Smooth muscle cell (in vitro differentiated cells): ENCODE measurements around the gene JAK3. TPM values are rescaled to one million over a fixed set of nuclear protein-coding genes. Genes with fewer than 3 reads are reported as not detected.
"Not testable (repeated sequence)": the region's sequence is repeated elsewhere in the genome, so short reads cannot be mapped to it uniquely, and the experiment has no call there.

ENCODE experiments used
- DNase-seq: peaks from one replicate; lab custom pipeline; 2025; ENCODE audit not compliant: unreplicated experiment; lab: John Stamatoyannopoulos, UW
- H2AFZ ChIP-seq: fragments of 200-600 bp; sonication (generic); 2 replicates; pipeline ENCODE4 v1.6.0; 2016; ENCODE audit warnings: antibody characterized with exemption, low read depth, mild to moderate bottlenecking
- H3F3A ChIP-seq: fragments of 200-600 bp; sonication (generic); 2 replicates; pipeline ENCODE4 v1.6.0; 2017; ENCODE audit warnings: antibody characterized with exemption, low read depth
- H3K27ac ChIP-seq: fragments of 200-600 bp; sonication (generic); 2 replicates; pipeline ENCODE4 v1.5.1; 2016; ENCODE audit warnings: low read depth, mild to moderate bottlenecking
- H3K27me3 ChIP-seq: fragments of 200-600 bp; sonication (generic); 2 replicates; pipeline ENCODE4 v1.6.1; 2016; ENCODE audit warnings: low read depth, mild to moderate bottlenecking
- H3K36me3 ChIP-seq: fragments of 200-600 bp; sonication (generic); 2 replicates; pipeline ENCODE4 v1.5.1; 2016; ENCODE audit warnings: low read depth
- H3K4me1 ChIP-seq: fragments of 200-600 bp; sonication (generic); 2 replicates; pipeline ENCODE4 v1.5.1; 2016; ENCODE audit warnings: low read depth
- H3K4me2 ChIP-seq: fragments of 200-600 bp; sonication (generic); 2 replicates; pipeline ENCODE4 v1.6.0; 2016; ENCODE audit warnings: mild to moderate bottlenecking
- H3K4me3 ChIP-seq: fragments of 200-600 bp; sonication (generic); 2 replicates; pipeline ENCODE4 v1.5.1; 2016; ENCODE audit warnings: mild to moderate bottlenecking
- H3K79me2 ChIP-seq: fragments of 200-600 bp; sonication (generic); 2 replicates; pipeline ENCODE4 v1.6.0; 2016; ENCODE audit warnings: low read depth, mild to moderate bottlenecking
- H3K9ac ChIP-seq: fragments of 200-600 bp; sonication (generic); 2 replicates; pipeline ENCODE4 v1.6.0; 2016; ENCODE audit warnings: low read depth
- H3K9me3 ChIP-seq: fragments of 200-600 bp; sonication (generic); replicated peaks from 2 replicates; pipeline ENCODE4 v1.5.1; 2016; ENCODE audit warnings: low read depth
- H4K20me1 ChIP-seq: fragments of 200-600 bp; sonication (generic); 2 replicates; pipeline ENCODE4 v1.6.0; 2016; ENCODE audit warnings: low read depth
- CTCF ChIP-seq: fragments of 200-600 bp; sonication (generic); IDR thresholded peaks from 2 replicates; pipeline ENCODE4 v1.5.1; 2017; ENCODE audit warnings: borderline replicate concordance, mild to moderate bottlenecking, antibody characterized with exemption; ENCODE audit not compliant: insufficient read depth, poor library complexity, severe bottlenecking
- WGBS: methylation state at CpG from one replicate; pipeline ENCODE4 v1.1.7; 2016; ENCODE audit warnings: low lambda C conversion rate; 5-methylcytosine and 5-hydroxymethylcytosine counted together
- polyA plus RNA-seq: library from polyadenylated mRNA; unstranded; fragments of >200 nt; fragmentation: Nextera tagmentation; extraction: Ambion mirVana; gene quantifications from 2 replicates; pipeline ENCODE4 v1.2.1, GENCODE V29; 2016
- total RNA-seq: library from RNA; depleted of rRNA; stranded (reverse); fragments of >200 nt; gene quantifications from 2 replicates; pipeline ENCODE4 v1.2.3, GENCODE V29; 2014

Gene JAK3
- total and polyA plus RNA-seq, 2 experiments from 2014 or later, result 8.8 to 10.7 TPM

DNA sequence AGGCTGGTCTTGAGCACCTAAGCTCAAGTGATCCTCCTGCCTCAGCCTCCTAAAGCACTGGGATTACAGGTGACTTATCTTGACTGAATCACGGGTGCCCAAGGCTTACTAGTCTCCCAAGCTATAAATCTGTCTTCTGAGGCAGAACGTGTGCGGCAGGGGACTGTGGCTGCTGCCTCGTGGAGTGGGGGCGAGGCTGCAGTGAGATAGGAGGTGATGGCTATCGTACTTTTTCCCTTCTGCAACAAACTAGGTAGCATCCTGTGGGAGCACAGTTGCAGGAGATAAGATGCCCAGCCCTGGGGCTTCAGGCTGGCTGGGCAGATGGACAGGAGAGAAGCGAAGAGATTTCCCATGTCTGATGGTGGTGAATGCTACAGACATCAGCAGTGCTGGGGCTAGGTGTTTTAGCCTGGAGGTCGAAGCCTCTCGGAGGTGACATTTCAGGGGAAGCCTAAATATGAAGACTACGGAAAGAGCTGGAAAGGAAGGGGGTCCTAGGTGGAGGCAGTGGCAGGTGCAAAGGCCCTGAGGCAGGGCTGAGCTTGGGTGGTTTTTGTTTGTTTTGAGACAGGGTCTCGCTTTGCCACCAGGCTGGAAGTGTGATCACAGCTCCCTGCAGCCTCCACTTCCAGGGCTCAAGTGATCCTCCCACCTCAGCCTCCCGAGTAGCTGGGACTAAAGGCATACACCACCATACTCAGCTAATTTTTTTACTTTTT is 45.5 kb downstream of the JAK3 start:
- no peaks in the 10 kb centered on the region for H3F3A ChIP-seq
- no peak overlapping the region for H3K9ac ChIP-seq
- H3K4me1 ChIP-seq, result no peaks in the 10 kb centered on the region
- H3K79me2 ChIP-seq, result no peaks in the 10 kb centered on the region
- H3K27me3 ChIP-seq, result no peaks in the 10 kb centered on the region
- H4K20me1 ChIP-seq, result no peaks in the 10 kb centered on the region
- no peak for DNase-seq
- no peak for TF ChIP-seq CTCF
- H2AFZ ChIP-seq, result no peak overlapping the region
- H3K9me3 ChIP-seq, result no peaks in the 10 kb centered on the region
- H3K4me2 ChIP-seq, result no peak overlapping the region
- no peak overlapping the region for H3K27ac ChIP-seq
- no peak overlapping the region for H3K4me3 ChIP-seq
- 78% methylated on average over 12 of the region's 12 CpGs for WGBS
- H3K36me3 ChIP-seq, result no peaks in the 10 kb centered on the region

DNA sequence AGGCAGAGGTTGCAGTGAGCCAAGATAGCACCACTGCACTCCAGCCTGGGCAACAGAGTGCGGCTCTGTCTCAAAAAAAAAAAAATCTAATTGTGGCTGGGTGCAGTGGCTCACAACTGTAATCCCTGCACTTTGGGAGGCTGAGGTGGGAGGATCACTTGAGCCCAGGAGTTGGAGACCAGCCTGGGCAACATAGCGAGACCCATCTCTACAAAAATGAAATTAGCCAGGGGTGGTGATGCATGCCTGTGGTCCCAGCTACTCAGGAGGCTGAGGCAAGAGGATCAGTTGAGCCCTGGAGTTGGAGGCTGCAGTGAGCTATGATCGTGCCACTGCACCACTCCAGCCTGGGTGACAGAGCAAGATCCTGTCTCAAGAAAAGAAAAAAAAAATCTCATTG is 49.2 kb downstream of the JAK3 start:
- H4K20me1 ChIP-seq, H3K36me3 ChIP-seq, H3F3A ChIP-seq, H3K27ac ChIP-seq, H3K9ac ChIP-seq, H3K9me3 ChIP-seq, DNase-seq, H3K4me1 ChIP-seq, H2AFZ ChIP-seq, H3K79me2 ChIP-seq, H3K4me3 ChIP-seq, H3K4me2 ChIP-seq: not testable (repeated sequence)
- 93% methylated on average over 3 of the region's 3 CpGs for WGBS
- H3K27me3 ChIP-seq, result peaks cover 32% of the 10 kb centered on the region

GRCh38 chr19:17797424-17798201 is 50.2 kb downstream of the JAK3 start:
- Histone ChIP-seq H3K79me2 (no peaks in the 10 kb centered on the region), H3K9me3 (no peaks in the 10 kb centered on the region), H3K4me3 (no peak overlapping the region), H4K20me1 (no peaks in the 10 kb centered on the region), H3K27ac (peak overlapping the region; percentile 13), H3K9ac (no peak overlapping the region), H3K27me3 (peaks cover 36% of the 10 kb centered on the region), H3K4me2 (no peak overlapping the region), H2AFZ (no peak overlapping the region), H3F3A (no peaks in the 10 kb centered on the region), H3K4me1 (no peaks in the 10 kb centered on the region), H3K36me3 (no peaks in the 10 kb centered on the region)
- TF ChIP-seq CTCF, result no peak
- DNase-seq, result no peak
- WGBS, result 68% methylated on average over 11 of the region's 11 CpGs

DNA sequence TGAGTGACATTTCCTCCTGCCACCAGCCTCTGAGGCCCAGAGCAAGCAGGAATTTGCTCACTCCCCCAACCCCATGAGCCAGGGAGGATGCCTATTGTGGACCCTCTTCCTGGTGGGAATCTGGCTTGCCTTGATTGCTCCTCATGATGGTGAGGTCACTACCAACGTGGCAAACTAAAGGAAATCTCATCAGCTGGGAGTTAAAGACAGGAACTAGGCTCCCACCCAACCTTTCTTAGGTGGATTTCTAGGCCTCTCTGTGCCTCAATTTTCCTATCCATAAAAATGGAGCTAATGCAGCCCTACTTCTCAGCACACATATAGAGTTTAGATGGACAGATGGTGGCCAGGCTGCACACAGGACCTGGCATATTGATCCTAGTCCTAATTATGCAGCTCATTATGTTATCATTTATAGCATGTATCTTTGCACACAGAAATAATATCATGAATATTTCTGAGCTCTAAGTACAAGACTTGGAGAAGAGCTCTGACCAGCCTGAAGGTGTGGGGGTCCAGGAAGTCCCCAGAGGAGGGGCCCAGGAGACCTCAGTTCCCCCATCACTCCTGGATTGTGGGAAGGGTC is 50.9 kb downstream of the JAK3 start:
- H2AFZ ChIP-seq, result no peak overlapping the region
- no peaks in the 10 kb centered on the region for H4K20me1 ChIP-seq
- H3K4me1 ChIP-seq, result no peaks in the 10 kb centered on the region
- no peak overlapping the region for H3K4me2 ChIP-seq
- peaks cover 36% of the 10 kb centered on the region for H3K27me3 ChIP-seq
- H3K27ac ChIP-seq, result peak overlapping the region; percentile 13
- H3K4me3 ChIP-seq, result peak overlapping the region; percentile 23
- no peak overlapping the region for H3K9ac ChIP-seq
- no peaks in the 10 kb centered on the region for H3K79me2 ChIP-seq
- no peaks in the 10 kb centered on the region for H3K36me3 ChIP-seq
- no peaks in the 10 kb centered on the region for H3K9me3 ChIP-seq
- TF ChIP-seq CTCF, result no peak
- H3F3A ChIP-seq, result no peaks in the 10 kb centered on the region
- WGBS, result 70% methylated on average over 1 of the region's 1 CpG
- no peak for DNase-seq
